HPDE6-E6E7 (cell line): ENCODE measurements around the gene RFX4.

Experiments used
- DNase-seq: peaks from one replicate; pipeline ENCODE4 v3.0.0; 2011; ENCODE audit warnings: missing footprints; ENCODE audit errors: extremely low spot score

RFX4 gene

DNA sequence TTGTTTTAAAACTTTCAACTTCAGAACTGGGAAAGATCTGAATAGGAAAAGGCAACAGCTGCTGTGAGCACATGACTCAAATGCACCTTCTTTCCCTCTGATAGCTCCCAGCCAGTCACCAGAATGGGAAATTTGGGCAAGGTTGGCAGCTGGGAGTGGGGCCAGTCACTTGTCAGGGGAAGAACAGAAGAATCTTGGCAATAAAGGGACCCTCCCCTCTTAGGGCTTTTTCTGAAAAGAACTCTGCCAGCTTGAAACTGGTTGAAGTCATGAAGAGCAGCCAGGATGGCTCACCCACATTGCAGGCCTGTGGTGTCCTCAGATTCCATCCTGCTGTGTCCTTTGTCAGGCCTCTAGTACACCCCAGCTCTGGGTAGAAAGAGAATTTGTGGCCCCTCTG lies 181.4 kb downstream of the RFX4 start:
- no peak for DNase-seq

DNA sequence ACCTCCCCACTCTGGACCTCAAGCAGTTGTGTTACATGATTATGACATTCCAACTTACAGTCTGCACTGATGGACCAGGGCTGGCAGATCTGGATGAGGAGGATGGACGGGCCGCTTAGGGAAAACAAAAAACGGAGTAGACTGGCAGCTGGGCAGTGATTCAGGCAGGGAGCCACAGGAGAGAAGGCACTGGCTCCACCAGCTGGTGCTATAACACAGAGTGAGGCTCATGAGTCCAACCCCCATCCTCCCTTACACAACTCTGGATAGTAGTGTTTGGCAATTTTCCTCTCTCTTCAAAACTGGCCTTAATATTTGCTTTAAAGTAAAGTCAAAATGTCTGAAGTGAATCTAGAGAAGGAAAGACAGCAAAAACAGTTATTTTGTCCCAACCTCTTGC lies 181.9 kb downstream of the RFX4 start:
- no peak for DNase-seq

GRCh38 chr12:106766393-106766826 lies 183.6 kb downstream of the RFX4 start:
- no peak for DNase-seq

- no peak for DNase-seq
Observed at GRCh38 chr12:106767206-106767605, 184.4 kb downstream of the RFX4 start.

GRCh38 chr12:106767954-106768822 lies 185.4 kb downstream of the RFX4 start:
- DNase-seq, result no peak

GRCh38 chr12:106769078-106769477 lies 186.3 kb downstream of the RFX4 start:
- DNase-seq, result no peak

- DNase-seq, result no peak
Observed at GRCh38 chr12:106769546-106769945, 186.7 kb downstream of the RFX4 start.

DNA sequence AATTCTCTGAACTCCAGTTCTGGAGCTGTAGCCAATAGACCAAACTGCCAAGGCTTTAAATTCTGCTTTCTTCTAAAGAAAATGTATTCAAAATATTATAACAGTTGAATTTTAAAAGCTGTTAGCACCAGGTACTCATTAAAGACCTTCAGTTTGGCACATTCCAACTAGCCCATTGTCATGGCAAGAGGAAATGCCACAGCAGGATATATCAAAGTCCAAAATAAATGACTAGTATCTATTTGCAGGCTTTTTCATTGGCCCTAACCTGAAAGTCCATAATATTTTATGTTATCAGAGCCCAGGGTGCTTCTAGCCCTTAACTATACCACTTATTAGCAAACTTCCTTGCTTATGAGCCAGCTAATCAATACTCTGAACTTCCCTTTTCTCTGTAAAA lies 188.6 kb downstream of the RFX4 start:
- no peak for DNase-seq

- DNase-seq, result no peak
Observed at GRCh38 chr12:106773286-106774004, 190.6 kb downstream of the RFX4 start.

- DNase-seq, result peak; percentile 98
Observed at GRCh38 chr12:106774005-106774807, 191.4 kb downstream of the RFX4 start, which contains the start of gene RIC8B. Gene RIC8B (plus strand): TSS chr12:106774682. CDS start chr12:106774746, 64 bp downstream.

DNA sequence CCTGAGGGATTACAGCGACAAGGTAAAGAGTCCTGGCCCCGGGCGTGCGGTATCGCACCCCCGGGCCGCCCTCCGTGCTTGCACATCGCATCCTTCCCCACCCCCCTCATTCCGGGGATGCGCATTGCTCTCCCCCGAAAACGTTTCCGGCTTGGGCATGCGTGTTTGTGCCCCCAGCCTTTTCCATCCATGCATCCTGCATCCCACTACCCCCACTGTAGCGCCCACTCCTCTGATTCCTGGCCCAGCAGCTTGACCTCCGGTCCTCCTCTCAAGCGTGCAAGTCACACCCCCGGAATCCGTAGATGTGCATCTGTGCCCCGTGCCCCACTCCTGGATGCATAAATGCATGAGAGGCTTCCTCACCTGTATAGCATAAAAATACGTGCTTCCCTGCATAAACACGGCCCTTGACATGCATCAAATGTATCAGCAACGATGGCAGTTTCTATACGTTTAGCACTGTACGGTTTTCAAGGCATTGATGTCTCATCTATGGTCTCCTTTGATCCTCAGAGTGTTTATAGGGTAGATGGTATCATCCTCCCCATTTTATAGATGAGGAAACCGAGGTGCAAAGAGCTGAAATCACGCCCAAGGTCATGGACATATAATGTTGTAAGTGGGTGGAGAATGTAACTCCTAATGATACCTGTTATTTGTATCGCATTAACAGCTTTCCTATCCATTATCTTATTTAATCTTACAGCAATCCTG lies 192.2 kb downstream of the RFX4 start:
- no peak for DNase-seq

GRCh38 chr12:106776897-106777296 lies 194.1 kb downstream of the RFX4 start:
- DNase-seq, result no peak

GRCh38 chr12:106780010-106780631 lies 197.3 kb downstream of the RFX4 start:
- DNase-seq, result no peak

- no peak for DNase-seq
Observed at GRCh38 chr12:106782619-106783018, 199.8 kb downstream of the RFX4 start.

- DNase-seq, result no peak
Observed at GRCh38 chr12:106783515-106783914, 200.7 kb downstream of the RFX4 start.

- no peak for DNase-seq
Observed at GRCh38 chr12:106790020-106790419, 207.2 kb downstream of the RFX4 start.

- no peak for DNase-seq
Observed at GRCh38 chr12:106791531-106791930, 208.7 kb downstream of the RFX4 start.

DNA sequence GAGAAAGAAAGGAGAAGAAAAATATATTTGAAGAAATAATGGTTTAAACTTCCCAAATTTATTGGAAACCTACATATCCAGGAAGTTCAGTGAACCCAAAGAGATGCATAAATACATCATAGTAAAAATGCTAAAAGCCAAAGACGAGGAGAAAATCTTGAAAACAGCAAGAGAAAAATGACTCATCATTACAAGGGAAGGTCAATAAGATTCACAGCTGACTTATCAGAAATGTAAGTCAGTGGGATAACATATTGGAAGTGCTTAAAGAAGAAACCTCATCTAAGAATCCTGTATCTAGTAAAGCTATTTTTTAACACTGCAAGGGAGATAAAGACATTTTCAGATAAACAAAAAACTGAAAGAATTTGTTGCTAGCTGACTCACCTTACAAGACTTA lies 211.6 kb downstream of the RFX4 start:
- DNase-seq, result no peak

GRCh38 chr12:106801167-106801708 lies 218.4 kb downstream of the RFX4 start:
- no peak for DNase-seq

DNA sequence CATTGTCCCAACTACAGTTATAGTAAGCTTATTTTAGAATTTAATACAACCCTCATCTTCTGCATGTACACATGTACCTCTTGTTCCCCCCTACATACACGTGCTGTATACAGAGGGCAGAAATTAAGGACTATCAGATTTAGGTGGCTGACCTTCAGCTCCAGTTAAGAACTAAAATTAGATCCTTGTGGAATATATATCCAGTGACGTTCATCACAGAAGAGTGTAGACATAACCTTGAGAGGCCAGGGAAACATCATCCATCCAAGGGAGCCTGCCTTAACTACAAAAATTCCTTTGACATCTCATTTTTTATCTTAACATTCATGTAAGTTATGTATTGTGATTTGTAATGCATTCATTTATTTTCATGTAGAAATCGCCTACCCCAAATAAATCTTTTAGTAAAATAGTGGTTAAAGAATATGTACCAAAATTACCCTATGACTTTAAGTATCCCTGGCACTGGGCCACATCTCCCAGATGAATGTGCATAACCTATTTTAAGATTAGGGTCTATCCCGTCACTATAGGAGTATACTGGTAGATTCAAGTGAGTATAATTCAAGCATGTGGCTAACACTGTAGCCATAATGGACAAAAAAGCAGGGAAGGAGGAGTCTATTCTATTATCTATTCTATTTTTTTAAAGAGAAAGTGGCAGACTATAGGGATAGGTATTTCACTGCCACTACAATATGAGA lies 219.2 kb downstream of the RFX4 start:
- no peak for DNase-seq
